HG03558 (cell line): ENCODE data around the gene TMEM235.
A peak's percentile ranks its signal among the peaks of the same experiment; 100 is the strongest.

Experiments used
- ATAC-seq: cut with Tn5 transposase; IDR thresholded peaks from one replicate; pipeline ENCODE4 v1.9.1; 2021; ENCODE audit warnings: moderate number of reproducible peaks; ENCODE audit not compliant: unreplicated experiment; ENCODE audit errors: extremely low read depth

Gene TMEM235

GRCh38 chr17:78236362-78237127 lies 5.1 kb downstream of the TMEM235 start:
- no peak for ATAC-seq

DNA sequence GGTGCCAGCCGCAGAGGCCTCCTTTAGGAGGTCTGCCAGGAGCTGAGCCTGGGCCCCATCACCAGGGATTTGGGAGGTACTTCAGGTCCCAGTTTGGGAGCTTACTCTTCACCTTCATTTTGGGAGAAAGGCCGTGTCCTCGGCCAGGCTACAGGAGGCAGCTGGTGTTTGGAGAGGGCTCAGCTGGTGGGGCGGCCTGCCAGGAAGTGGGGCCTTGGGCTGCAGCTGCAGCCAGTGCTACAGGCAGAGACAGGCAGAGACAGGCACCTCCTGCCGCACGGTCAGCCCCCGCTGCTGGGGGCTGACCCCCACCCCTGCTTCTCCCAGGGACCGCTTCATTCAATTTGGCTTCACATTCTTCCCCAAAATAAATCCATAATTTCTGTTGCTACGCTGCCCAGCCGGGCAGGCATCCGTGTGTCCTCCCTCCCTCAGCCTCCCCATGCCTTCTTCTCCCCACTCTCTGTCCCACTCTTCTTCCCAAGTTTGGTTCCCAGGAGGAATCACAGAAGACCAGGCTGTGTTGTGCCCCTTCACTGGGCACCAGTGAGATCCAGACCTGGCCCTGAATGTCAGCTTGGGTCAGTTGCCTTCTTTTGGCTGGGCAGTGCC lies 6.1 kb downstream of the TMEM235 start:
- ATAC-seq, result no peak

DNA sequence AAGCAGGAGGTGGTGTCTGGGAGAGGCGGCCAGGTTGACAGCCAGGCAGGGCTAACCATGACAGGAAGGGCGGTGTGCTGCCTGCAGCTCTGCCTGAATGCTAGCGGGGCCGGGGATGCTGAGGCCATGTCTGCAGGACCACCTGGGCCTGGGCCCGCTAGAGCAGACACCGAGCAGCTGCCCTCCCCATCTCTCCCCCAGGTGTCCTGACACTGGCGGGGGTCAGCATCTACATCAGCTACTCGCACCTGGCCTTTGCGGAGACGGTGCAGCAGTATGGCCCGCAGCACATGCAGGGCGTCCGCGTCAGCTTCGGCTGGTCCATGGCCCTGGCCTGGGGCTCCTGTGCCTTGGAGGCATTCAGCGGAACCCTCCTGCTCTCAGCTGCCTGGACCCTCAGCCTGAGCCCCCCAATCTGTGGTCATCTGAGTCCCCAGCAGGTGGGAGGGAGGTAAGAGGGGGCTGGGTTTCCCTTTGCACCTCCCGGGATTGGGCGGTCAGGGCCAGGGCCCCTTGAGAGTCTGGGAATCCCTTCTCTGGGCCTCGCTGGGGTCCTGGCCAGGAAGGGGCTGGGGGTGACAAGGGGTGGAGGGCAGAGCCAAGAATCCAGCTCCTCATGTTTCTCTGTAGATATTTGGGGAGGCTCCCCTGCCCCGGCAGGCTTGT lies 7.5 kb downstream of the TMEM235 start:
- ATAC-seq, result no peak

DNA sequence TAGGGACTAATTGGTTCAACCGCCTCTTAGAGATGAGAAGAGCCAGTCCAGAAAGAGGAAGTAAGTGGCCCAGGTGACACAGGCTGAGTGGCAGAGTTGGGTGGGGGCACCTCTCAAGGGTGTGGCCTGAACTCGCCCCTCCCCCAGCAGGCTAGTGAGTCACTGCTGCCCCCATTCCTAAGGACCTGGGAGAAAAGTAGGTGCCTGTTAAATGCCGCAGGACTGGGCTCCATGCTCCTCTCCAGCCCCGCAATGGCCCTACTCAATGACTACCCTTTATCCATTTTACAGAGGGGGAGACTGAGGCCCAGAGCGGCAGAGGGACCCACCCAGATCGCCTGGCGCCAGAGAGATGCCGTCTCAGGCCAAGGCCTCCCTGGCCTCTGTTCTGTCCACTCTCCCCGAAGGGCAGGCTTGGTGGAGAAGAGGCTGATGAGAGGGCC lies 8.1 kb downstream of the TMEM235 start:
- ATAC-seq, result no peak

DNA sequence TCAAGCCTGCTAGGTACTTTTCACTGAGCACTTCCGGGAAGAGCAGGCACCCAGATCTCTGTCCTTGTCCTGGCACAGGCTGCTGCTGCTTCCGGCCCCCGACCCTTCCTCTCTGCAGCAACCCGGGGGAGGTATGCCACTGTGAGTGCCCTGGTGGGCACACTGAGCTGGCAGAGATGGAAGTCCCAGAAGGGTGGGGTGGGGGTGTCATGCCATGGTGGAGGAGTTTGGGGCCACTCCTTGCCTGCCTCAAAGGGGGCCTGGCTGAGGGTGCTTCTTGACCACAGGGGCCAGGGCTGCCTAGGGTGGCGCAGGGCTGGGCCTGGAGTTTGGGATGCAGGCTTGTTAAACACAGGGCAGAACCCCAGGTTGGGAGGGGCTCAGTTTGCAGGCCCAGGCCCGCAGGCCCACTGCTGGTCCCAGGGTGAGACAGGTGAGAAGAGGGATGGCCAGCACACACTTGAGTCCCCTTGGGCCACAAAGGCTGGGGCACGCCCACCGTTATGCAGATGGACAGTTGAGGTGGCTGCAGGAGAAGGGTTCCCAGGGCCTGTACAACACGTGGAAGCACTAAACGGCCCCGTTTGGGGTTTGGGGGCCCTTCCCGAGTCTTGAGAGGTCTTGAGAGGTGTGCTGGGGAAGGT lies 8.7 kb downstream of the TMEM235 start:
- ATAC-seq, result no peak

GRCh38 chr17:78240839-78241238 lies 9.4 kb downstream of the TMEM235 start:
- no peak for ATAC-seq

DNA sequence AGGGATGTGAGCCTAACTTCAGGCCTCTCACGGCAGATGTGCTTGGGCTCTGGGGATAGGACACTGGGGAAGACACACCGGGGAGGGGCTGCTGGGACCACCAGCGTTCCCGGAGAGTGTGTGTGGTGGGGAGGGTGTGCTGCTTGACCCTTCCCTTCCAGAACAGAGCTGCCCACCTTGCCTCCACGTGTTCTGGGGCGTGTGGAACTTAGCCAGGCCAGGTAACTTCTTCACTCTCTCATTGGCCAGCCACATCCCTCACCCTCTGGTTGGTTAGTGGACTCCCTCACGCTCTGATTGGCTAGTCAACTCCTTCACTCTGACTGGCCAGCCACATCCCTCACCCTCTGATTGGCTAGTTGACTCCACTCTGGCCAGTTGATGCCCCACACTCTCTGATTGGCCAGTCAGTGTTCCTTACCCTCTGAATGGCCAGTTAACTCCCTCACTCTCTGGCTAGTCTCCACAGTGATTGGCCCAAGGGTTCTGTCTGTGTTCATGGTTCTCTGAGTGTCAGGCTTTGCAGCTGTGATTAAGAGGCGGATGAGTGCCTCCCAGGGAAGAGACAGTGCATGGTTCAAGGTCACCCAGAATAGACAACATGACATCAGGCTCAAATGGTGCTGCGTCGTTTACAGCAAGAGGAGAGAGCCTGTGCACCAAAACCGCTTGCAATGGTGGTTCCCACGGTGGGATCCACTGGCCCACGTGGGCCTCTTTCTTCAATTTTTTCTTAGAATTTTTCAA lies 10.0 kb downstream of the TMEM235 start:
- ATAC-seq, result no peak

- ATAC-seq, result peak; percentile 53
Measured at GRCh38 chr17:78242024-78242742, 10.8 kb downstream of the TMEM235 start.

DNA sequence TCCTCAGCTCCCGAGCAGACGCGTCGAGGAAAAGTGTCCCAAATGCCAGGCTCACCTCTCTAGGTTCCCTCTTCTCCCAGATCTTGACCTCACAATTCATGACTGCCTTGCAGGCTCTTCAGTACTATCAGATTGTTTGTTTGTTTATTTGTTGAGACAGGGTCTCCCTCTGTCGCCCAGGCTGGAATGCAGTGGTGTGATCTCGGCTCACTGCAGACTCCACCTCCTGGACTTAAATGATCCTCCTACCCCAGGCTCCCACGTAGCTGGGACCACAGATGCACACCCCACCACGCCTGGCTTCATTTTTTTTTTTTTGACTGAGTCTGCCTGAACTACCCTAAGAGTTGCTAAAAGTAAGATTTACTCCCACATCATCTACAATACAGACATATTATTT lies 15.9 kb downstream of the TMEM235 start:
- no peak for ATAC-seq

DNA sequence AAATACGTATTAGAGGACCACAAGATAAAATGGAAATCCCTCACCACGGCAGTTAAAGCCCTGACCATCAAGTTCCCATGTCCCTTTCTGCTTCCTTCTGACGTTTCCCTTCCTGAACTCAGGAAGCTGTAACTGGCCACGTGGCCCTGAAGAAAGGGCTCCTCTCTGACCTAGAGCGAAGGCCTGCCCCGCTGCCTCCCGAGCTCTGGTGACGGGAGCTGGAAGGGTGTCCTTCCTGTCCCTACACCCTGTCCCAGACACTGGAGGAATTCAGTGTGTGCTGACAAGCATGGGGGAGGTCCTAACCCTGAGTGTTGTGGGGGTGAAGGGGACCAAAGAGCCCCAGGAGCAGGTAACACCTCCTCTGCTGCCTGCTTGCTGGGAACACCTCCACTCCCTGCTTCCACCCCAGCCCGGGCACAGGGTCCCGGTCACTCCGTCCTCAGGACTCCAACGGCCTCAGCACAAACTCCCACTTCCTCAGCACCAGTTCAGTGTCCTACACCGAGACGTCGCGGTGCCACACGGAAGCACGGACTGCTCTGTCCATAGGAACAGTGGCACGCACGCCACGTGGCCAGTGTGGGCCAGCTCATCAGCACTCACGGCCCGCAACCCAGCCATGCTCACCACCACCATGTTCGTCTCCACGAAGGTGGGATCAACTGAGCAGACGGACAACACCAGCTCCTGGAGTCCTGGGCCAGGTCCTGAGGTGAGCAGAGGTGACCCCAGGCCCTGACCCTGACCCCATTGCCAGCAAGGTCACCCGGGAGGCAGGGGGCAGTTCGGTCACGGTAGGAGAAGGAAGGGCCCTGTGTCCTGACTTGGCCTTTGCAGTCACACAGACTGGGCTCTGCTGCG lies 16.9 kb downstream of the TMEM235 start:
- no peak for ATAC-seq

GRCh38 chr17:78249074-78249817 lies 17.8 kb downstream of the TMEM235 start:
- ATAC-seq, result no peak

DNA sequence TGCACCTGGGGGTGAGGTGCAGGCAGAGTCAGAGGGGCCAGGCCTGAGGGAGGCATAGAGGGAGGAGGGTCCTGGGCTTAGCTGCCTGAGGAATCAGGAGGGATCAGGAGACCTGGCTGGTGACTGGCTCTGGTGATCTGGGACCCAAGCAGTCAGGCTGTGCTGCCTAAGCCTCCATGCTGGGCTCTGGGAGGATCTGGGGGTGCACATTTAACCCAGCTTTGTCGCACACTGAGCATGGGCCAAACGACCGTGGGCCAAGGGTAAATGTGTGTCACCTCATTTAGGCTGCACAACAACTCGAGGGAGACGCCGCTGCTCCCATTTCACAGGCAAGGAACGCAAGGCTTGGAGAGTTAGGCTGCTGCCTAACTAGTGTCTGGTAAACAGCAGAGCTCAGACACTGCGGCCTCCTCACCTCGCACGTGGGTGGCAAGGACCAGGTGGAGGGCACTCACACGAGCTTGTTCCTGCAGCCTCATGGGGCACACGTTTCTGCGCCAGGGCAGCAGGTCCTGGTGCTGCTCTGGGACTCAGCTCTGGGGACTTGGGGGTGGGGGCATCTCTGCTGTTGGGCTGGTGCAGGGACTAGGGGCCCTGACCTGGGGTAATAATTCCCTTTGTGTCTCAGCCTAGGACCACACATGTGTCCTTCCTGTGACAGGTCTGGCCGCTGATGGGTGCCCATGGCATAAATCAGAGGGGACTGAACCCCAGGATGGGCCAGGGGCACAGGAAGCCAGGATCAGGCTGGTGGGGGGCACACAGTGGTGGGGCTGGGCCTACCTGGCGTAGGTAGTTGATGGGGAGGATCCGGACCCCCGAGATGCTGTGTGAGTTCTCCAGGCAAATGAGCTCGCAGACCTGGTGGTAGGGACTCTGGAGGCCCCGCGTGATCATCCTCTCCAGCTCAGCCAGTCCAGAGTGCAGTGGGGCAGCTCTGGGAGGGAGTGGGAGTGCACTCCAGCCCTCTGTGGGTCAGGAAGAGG lies 18.7 kb downstream of the TMEM235 start:
- no peak for ATAC-seq

GRCh38 chr17:78250891-78251772 lies 19.7 kb downstream of the TMEM235 start:
- ATAC-seq, result no peak

DNA sequence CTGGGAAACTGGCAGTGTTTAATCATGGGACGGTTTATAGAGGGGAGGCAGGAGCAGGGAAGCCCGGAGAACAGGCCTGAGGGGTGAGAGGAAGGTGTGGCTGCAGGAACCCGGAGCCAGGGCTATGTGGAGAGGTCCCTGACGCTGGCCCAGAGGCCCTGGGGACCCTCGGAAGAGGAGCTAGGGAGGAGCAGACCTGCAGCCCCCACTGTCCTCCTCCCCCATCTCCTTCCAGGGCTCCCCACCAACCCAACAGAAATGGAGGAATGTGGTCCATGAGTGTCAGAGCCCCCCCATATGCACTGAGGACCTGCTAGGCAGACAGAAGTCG lies 20.3 kb downstream of the TMEM235 start:
- no peak for ATAC-seq

DNA sequence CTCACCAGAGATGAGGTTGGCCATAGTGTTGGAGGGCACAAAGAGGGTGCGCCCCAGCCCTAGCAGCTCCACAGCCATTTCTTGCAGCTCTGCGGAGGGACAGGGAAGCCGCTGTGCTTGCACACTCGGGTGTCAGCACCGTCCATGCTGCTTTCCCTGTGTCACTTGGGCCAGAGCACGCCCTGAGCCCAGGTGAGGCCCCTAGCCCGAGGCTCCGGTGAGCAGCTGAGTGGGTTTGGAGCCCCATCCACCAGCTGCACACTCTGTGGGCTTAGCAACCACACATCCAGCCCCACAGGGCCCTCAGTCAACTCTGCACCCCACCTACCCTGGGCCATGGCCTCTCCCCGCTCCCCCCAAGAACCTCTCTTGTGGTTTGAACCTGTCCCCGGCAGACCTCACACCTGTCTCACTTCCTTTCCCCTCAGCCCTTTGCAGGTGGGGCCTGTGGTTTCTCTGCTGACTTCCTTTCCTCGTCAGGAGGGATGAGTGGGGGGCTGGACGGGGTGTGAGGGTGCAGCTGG lies 20.7 kb downstream of the TMEM235 start:
- ATAC-seq, result no peak
